K562 (cell line): ENCODE results near the gene ONECUT1. TPM values are rescaled to one million over a fixed set of nuclear protein-coding genes. Genes with fewer than 3 reads are reported as not detected.

Experiments
- ATAC-seq: fragments of 200-7000 bp; cut with Tn5 transposase; 3 replicates; pipeline ENCODE4 v1.9.1; 2020; ENCODE audit warnings: moderate library complexity
- BruUV-seq: library from RNA; stranded (reverse); fragments of 400-500 nt; replicated peaks from 2 replicates; lab custom pipeline; 2021; lab: Mats Ljungman, UMichigan
- CTCF ChIA-PET: fragments of 300-600 bp; formaldehyde crosslinking; extraction: SDS; loops from one replicate; lab custom pipeline; 2021; ENCODE audit warnings: low intra/inter-chr PET ratio; lab: Yijun Ruan, JAX
- POLR2A ChIA-PET: fragments of 300-600, 350-650 bp; sonication (Branson Sonifier 250); formaldehyde crosslinking; extraction: SDS; loops from one replicate; lab custom pipeline; 2021; ENCODE audit warnings: antibody characterized with exemption, inconsistent platforms; lab: Yijun Ruan, JAX
- DNase-seq, 4 experiments: peaks; one replicate each; pipeline versions ENCODE4 v3.0.0 to v3.0.0-alpha.2; 2011 to 2018; ENCODE audit warnings: low spot score in 3 of 4, mixed read lengths in 3 of 4; ENCODE audit errors: extremely low read depth in 1 of 4
- FAIRE-seq: peaks from 2 replicates; lab custom pipeline; 2011; peaks lifted over from hg19 to GRCh38; lab: Jason Lieb, UNC
- H2AFZ ChIP-seq: 2 replicates; pipeline ENCODE4 v1.6.0; 2011; ENCODE audit warnings: low read depth, low read length, control low read depth, inconsistent platforms
- H3K27ac ChIP-seq: fragments of 200-600 bp; 3 replicates; pipeline ENCODE4 v1.8.0; 2011; ENCODE audit warnings: low read depth, mild to moderate bottlenecking, control low read depth, inconsistent platforms, low read length, moderate library complexity, mixed read lengths; ENCODE audit errors: extremely low read depth
- H3K27me3 ChIP-seq, 2 experiments: fragments of 300-600 bp in 1 of 2; 2 replicates in 1 of 2; 3 replicates in 1 of 2; pipeline versions ENCODE4 v1.6.0 to v1.8.0; 2011; ENCODE audit warnings: inconsistent platforms in 2 of 2, low read length in 2 of 2, mild to moderate bottlenecking in 1 of 2, mixed read lengths in 1 of 2, moderate library complexity in 1 of 2; ENCODE audit not compliant: control insufficient read depth in 2 of 2, insufficient read depth in 2 of 2
- H3K36me3 ChIP-seq: fragments of 300-600 bp; 3 replicates; pipeline ENCODE4 v1.8.0; 2011; ENCODE audit warnings: mild to moderate bottlenecking, low read length, inconsistent platforms; ENCODE audit not compliant: control insufficient read depth, insufficient read depth
- H3K4me1 ChIP-seq, 2 experiments: fragments of 200-600 bp in 1 of 2; replicated peaks in 1 of 2; 2 replicates in 1 of 2; 3 replicates in 1 of 2; pipeline versions ENCODE4 v1.5.1 to v1.8.0; 2011; ENCODE audit warnings: inconsistent platforms in 2 of 2, low read length in 2 of 2, mild to moderate bottlenecking in 1 of 2, mixed read lengths in 1 of 2, moderate library complexity in 1 of 2; ENCODE audit not compliant: control insufficient read depth in 2 of 2, insufficient read depth in 2 of 2
- H3K4me2 ChIP-seq: 2 replicates; pipeline ENCODE4 v1.6.1; 2011; ENCODE audit warnings: low read length, control low read depth, inconsistent platforms, mixed read lengths; ENCODE audit not compliant: insufficient read depth
- H3K4me3 ChIP-seq: fragments of 200-600 bp; sonication (generic), shearing (Covaris generic); 2 replicates; pipeline ENCODE4 v1.5.1; 2016; ENCODE audit warnings: control low read depth, inconsistent platforms
- H3K79me2 ChIP-seq: fragments of 200-600 bp; 3 replicates; pipeline ENCODE4 v1.8.0; 2011; ENCODE audit warnings: low read length, inconsistent platforms; ENCODE audit not compliant: control insufficient read depth, insufficient read depth
- H3K9ac ChIP-seq, 2 experiments: 2 replicates each; pipeline versions ENCODE4 v1.6.0 to v1.6.1; 2011; ENCODE audit warnings: low read depth in 2 of 2, low read length in 2 of 2, control low read depth in 1 of 2, inconsistent platforms in 1 of 2, mild to moderate bottlenecking in 1 of 2, mixed read lengths in 1 of 2; ENCODE audit not compliant: insufficient read depth in 1 of 2
- H3K9me1 ChIP-seq: one replicate; pipeline ENCODE4 v1.6.0; 2011; ENCODE audit warnings: inconsistent platforms, mild to moderate bottlenecking, low read length, moderate library complexity; ENCODE audit not compliant: control insufficient read depth, insufficient read depth
- H3K9me3 ChIP-seq: replicated peaks from 2 replicates; pipeline ENCODE4 v1.5.1; 2011; ENCODE audit warnings: low read depth, low read length, inconsistent platforms; ENCODE audit not compliant: control insufficient read depth, insufficient read depth
- H4K20me1 ChIP-seq: replicated peaks from 2 replicates; pipeline ENCODE4 v1.6.1; 2011; ENCODE audit warnings: low read length, inconsistent platforms, mixed read lengths; ENCODE audit not compliant: control insufficient read depth, insufficient read depth
- ARNT ChIP-seq, 2 experiments: fragments of 450-650 bp; IDR thresholded peaks; 2 replicates each; pipeline ENCODE4 v1.6.1; 2016; ENCODE audit warnings: mild to moderate bottlenecking in 1 of 2
- ATF2 ChIP-seq: sonication (generic); formaldehyde crosslinking; IDR thresholded peaks from 2 replicates; pipeline ENCODE4 v1.8.1; 2022; ENCODE audit warnings: missing genetic modification reagents
- COPS2 ChIP-seq: fragments of 450-650 bp; conservative IDR thresholded peaks from 2 replicates; pipeline ENCODE4 v1.6.1; 2016; ENCODE audit warnings: mild to moderate bottlenecking, moderate library complexity
- EHMT2 ChIP-seq: fragments of 450-650 bp; IDR thresholded peaks from 2 replicates; pipeline ENCODE4 v1.6.1; 2018; ENCODE audit warnings: antibody characterized with exemption
- EP300 ChIP-seq: IDR thresholded peaks from 2 replicates; pipeline ENCODE4 v1.6.1; 2012; ENCODE audit warnings: low read length, improper control_type of control experiment
- FOS ChIP-seq: IDR thresholded peaks from 3 replicates; pipeline ENCODE4 v1.6.1; 2011; ENCODE audit not compliant: insufficient read length; ENCODE audit errors: extremely low read depth
- HDAC6 ChIP-seq: IDR thresholded peaks from 2 replicates; pipeline ENCODE4 v1.6.1; 2012; ENCODE audit warnings: low read depth, mild to moderate bottlenecking, control low read depth, inconsistent platforms, low read length, moderate library complexity
- KDM5B ChIP-seq: fragments of 200-600 bp; sonication (generic); IDR thresholded peaks from 2 replicates; pipeline ENCODE4 v1.6.1; 2012; ENCODE audit warnings: low read depth, mild to moderate bottlenecking, moderate library complexity, low read length, control low read depth, inconsistent platforms; ENCODE audit not compliant: insufficient replicate concordance
- LARP7 ChIP-seq: fragments of 450-650 bp; IDR thresholded peaks from 2 replicates; pipeline ENCODE4 v1.6.1; 2016
- LEF1 ChIP-seq: fragments of 450-650 bp; IDR thresholded peaks from 2 replicates; pipeline ENCODE4 v1.6.1; 2016; ENCODE audit warnings: mild to moderate bottlenecking
- MXI1 ChIP-seq: IDR thresholded peaks from 2 replicates; pipeline ENCODE4 v1.6.1; 2011; ENCODE audit warnings: low read depth, mild to moderate bottlenecking, improper control_type of control experiment, low read length
- POLR3A ChIP-seq: IDR thresholded peaks from 2 replicates; pipeline ENCODE4 v1.6.1; 2011; ENCODE audit warnings: borderline replicate concordance, mild to moderate bottlenecking, moderate library complexity; ENCODE audit not compliant: insufficient read length, insufficient read depth; ENCODE audit errors: extremely low read depth
- RBM15 ChIP-seq: fragments of 200-400 bp; formaldehyde crosslinking; IDR thresholded peaks from 2 replicates; pipeline ENCODE4 v1.6.1; 2018; ENCODE audit warnings: mild to moderate bottlenecking, low read length, moderate library complexity; ENCODE audit not compliant: insufficient read depth
- ZNF239 ChIP-seq: fragments of 250-450 bp; sonication (Bioruptor Pico); IDR thresholded peaks from 2 replicates; pipeline ENCODE4 v1.4.0; 2020; ENCODE audit warnings: mild to moderate bottlenecking
- ZSCAN29 ChIP-seq: fragments of 450-650 bp; IDR thresholded peaks from 2 replicates; pipeline ENCODE4 v1.6.1; 2017
- WGBS: fragments of 100-300 bp; shearing (Covaris generic); methylation state at CpG from one replicate; pipeline ENCODE4 v1.1.6; 2016; ENCODE audit warnings: low coverage, mixed read lengths; ENCODE audit not compliant: insufficient coverage; ENCODE audit errors: missing lambda C conversion rate; 5-methylcytosine and 5-hydroxymethylcytosine counted together
- in situ Hi-C: fragments of 300-500 bp; cut with MboI; formaldehyde crosslinking; loops from 4 replicates; pipeline ENCODE4 v1.15.0; 2018; ENCODE audit warnings: inconsistent platforms, mixed read lengths
- intact Hi-C: fragments of 100-400 bp; cut with micrococcal nuclease; formaldehyde crosslinking; loops from 2 replicates; pipeline ENCODE4 v1.14.2; 2022
- polyA plus RNA-seq, 8 experiments: library from polyadenylated mRNA; depleted of rRNA in 4 of 8; stranded (reverse) in 5 of 8; unstranded in 3 of 8; fragments of >200 nt; fragmentation: Nextera tagmentation in 2 of 8; fragmentation: Illumina TruSeq in 1 of 8; extraction: Ambion mirVana in 2 of 8; extraction: Trizol in 1 of 8; gene quantifications; 2 replicates each; pipeline versions ENCODE4 v1.2.1 to v1.2.3, GENCODE V29; 2011 to 2014; ENCODE audit warnings: inconsistent platforms in 1 of 8, missing spikeins in 1 of 8
- total RNA-seq, 7 experiments: library from RNA; depleted of rRNA in 6 of 7; stranded (reverse); fragments of >200 nt in 6 of 7; fragmentation: Illumina TruSeq in 2 of 7; extraction: Trizol in 2 of 7; gene quantifications; 2 replicates each; pipeline versions ENCODE4 v1.2.1 to v1.2.3, GENCODE V29; 2011 to 2021; ENCODE audit warnings: low replicate concordance in 1 of 7

Gene ONECUT1
- total and polyA plus RNA-seq, 9 of the 15 experiments (the other 6 are each of a cell fraction or from before 2014, with no cell fraction given), result not detected

- WGBS, result 1% methylated on average over 5 of the region's 5 CpGs
- Histone ChIP-seq H2AFZ (no peak overlapping the region), H3K9me1 (no peaks in the 10 kb centered on the region), H3K4me3 (no peak overlapping the region), H3K36me3 (no peaks in the 10 kb centered on the region), H3K9ac (no peak overlapping the region), H4K20me1 (no peaks in the 10 kb centered on the region), H3K27ac (no peak overlapping the region), H3K79me2 (no peaks in the 10 kb centered on the region), H3K4me1 (no peaks in the 10 kb centered on the region), H3K4me2 (no peak overlapping the region), H3K27me3 (no peaks in the 10 kb centered on the region; a peak in 1 of 5 replicates), H3K9me3 (no peaks in the 10 kb centered on the region)
- ChIA-PET CTCF (no interaction called here), POLR2A (interaction anchor here (0.6 kb wide), 1 partner anchor 447 kb away, joined by 3 read pairs; no protein-coding TSS in a partner anchor)
- no peak for TF ChIP-seq RBM15
- no peak for TF ChIP-seq KDM5B
- TF ChIP-seq MXI1, result no peak
- no peak for TF ChIP-seq ZNF239 (CRISPR knock-in tag)
- TF ChIP-seq ZSCAN29, result no peak
- no peak for TF ChIP-seq EHMT2
- no peak for TF ChIP-seq LARP7
- TF ChIP-seq HDAC6, result no peak
- no peak for TF ChIP-seq EP300
- TF ChIP-seq COPS2, result no peak
- no peak for TF ChIP-seq LEF1
- no peak for TF ChIP-seq POLR3A
- no peak for TF ChIP-seq ATF2 (CRISPR knock-in tag)
- no peak for TF ChIP-seq ARNT (IDR thresholded peaks at IDR 0.05)
- TF ChIP-seq FOS, result no peak
- FAIRE-seq, result no peak
- no peak for DNase-seq
- intact Hi-C loops (no loop called here), in situ Hi-C loops (no loop called here)
- ATAC-seq, result no peak
- no TSS peak for BruUV-seq
These were observed 27.5 kb downstream of the ONECUT1 start for GRCh38 chr15:52762621-52763020.
